PC-3 (cell line): ENCODE results near the gene DSCAM.

Source experiments
- CTCF ChIP-seq: fragments of 300-600 bp; sonication (generic); conservative IDR thresholded peaks from 2 replicates; pipeline ENCODE4 v1.5.1; 2017; ENCODE audit warnings: antibody characterized with exemption, low read depth, mild to moderate bottlenecking, low read length
- EZH2phosphoT487 ChIP-seq: fragments of 300-600 bp; sonication (generic); IDR thresholded peaks from 2 replicates; pipeline ENCODE4 v1.6.1; 2018; ENCODE audit warnings: mild to moderate bottlenecking, antibody characterized with exemption, low read length, borderline replicate concordance

DNA sequence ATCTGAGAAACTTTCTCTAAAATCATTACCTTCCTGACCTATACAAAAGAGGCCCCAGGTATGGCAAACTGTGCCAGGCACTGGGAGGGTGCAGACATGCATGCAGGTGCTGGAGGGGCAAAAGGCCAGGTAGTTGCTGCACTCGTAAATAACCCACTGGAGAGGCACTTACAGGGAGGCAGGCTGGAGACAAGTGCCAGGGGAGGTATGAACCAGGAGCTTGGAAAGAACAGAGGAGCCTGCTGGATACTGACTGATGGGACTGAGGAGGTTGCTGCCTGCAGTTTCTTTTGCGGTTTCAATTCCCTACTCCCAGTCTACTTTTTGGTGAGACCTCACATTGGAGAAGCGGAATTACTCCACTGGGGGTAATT, 113.9 kb downstream of the DSCAM start:
- TF ChIP-seq CTCF (no peak), EZH2phosphoT487 (no peak)
